Endothelial cell of umbilical vein (primary cell): ENCODE data around the gene MYO7B. TPM values are rescaled to one million over a fixed set of nuclear protein-coding genes. Genes with fewer than 3 reads are reported as not detected.

Source experiments
- BruUV-seq: library from RNA; stranded (reverse); fragments of 400-500 nt; replicated peaks from 2 replicates; lab custom pipeline; 2021; lab: Mats Ljungman, UMichigan
- CTCF ChIA-PET: fragments of 300-600, 350-600 bp; sonication (Branson Sonifier 250); formaldehyde crosslinking; loops from one replicate; lab custom pipeline; 2021; ENCODE audit warnings: antibody characterized with exemption, inconsistent platforms; lab: Charles Lee
- POLR2A ChIA-PET: fragments of 300-600, 350-600 bp; sonication (Branson Sonifier 250); formaldehyde crosslinking; loops from one replicate; lab custom pipeline; 2021; ENCODE audit warnings: antibody characterized with exemption, inconsistent platforms; lab: Charles Lee
- DNase-seq: peaks from one replicate; pipeline ENCODE4 v3.0.0-alpha.2; 2011; ENCODE audit warnings: low read depth, low spot score
- FAIRE-seq: peaks from 2 replicates; lab custom pipeline; 2011; peaks lifted over from hg19 to GRCh38; lab: Jason Lieb, UNC
- H2AFZ ChIP-seq: 2 replicates; pipeline ENCODE4 v1.6.0; 2012; ENCODE audit warnings: low read depth, low read length, control low read depth, inconsistent platforms
- H3K27ac ChIP-seq: 2 replicates; pipeline ENCODE4 v1.5.1; 2011; ENCODE audit warnings: low read depth, mild to moderate bottlenecking, control low read depth, low read length, moderate library complexity; ENCODE audit not compliant: insufficient read depth
- H3K27me3 ChIP-seq, 2 experiments: 2 replicates each; pipeline versions ENCODE4 v1.6.0 to v1.6.1; 2011; ENCODE audit warnings: low read length in 2 of 2, mixed read lengths in 1 of 2; ENCODE audit not compliant: control insufficient read depth in 2 of 2, insufficient read depth in 2 of 2
- H3K36me3 ChIP-seq, 2 experiments: 2 replicates in 1 of 2; 3 replicates in 1 of 2; pipeline ENCODE4 v1.5.1; 2011; ENCODE audit warnings: low read length in 2 of 2, mild to moderate bottlenecking in 1 of 2, moderate library complexity in 1 of 2; ENCODE audit not compliant: control insufficient read depth in 2 of 2, insufficient read depth in 2 of 2; ENCODE audit errors: extremely low read depth in 1 of 2
- H3K4me1 ChIP-seq: 3 replicates; pipeline ENCODE4 v1.5.1; 2011; ENCODE audit warnings: mild to moderate bottlenecking, low read length; ENCODE audit not compliant: control insufficient read depth, insufficient read depth; ENCODE audit errors: extremely low read depth
- H3K4me2 ChIP-seq: 2 replicates; pipeline ENCODE4 v1.6.1; 2011; ENCODE audit warnings: low read length, control low read depth, mixed read lengths; ENCODE audit not compliant: insufficient read depth
- H3K4me3 ChIP-seq, 3 experiments: fragments of 200-600 bp in 1 of 3; sonication (generic), shearing (Covaris generic) in 1 of 3; replicated peaks in 1 of 3; 2 replicates each; pipeline ENCODE4 v1.5.1; 2011 to 2016; ENCODE audit warnings: control low read depth in 3 of 3, low read length in 3 of 3, mild to moderate bottlenecking in 2 of 3, inconsistent platforms in 1 of 3, low read depth in 1 of 3, moderate library complexity in 1 of 3; ENCODE audit not compliant: insufficient read depth in 1 of 3
- H3K79me2 ChIP-seq: 2 replicates; pipeline ENCODE4 v1.6.0; 2012; ENCODE audit warnings: low read length, inconsistent platforms; ENCODE audit not compliant: control insufficient read depth, insufficient read depth
- H3K9ac ChIP-seq: replicated peaks from 2 replicates; pipeline ENCODE3; 2011; ENCODE audit warnings: low read length, control low read depth; ENCODE audit not compliant: insufficient read depth; ENCODE audit errors: extremely low read depth
- H3K9me1 ChIP-seq: replicated peaks from 3 replicates; pipeline ENCODE4 v1.6.0; 2011; ENCODE audit warnings: mild to moderate bottlenecking, low read length; ENCODE audit not compliant: control insufficient read depth, insufficient read depth; ENCODE audit errors: extremely low read depth
- H3K9me3 ChIP-seq: replicated peaks from 2 replicates; pipeline ENCODE4 v1.5.1; 2012; ENCODE audit warnings: low read length, inconsistent platforms; ENCODE audit not compliant: control insufficient read depth, insufficient read depth
- H4K20me1 ChIP-seq: replicated peaks from 2 replicates; pipeline ENCODE3; 2011; ENCODE audit warnings: mild to moderate bottlenecking, low read length; ENCODE audit not compliant: control insufficient read depth, insufficient read depth; ENCODE audit errors: extremely low read depth
- CTCF ChIP-seq, 2 donors: IDR thresholded peaks; 1 replicate in 1 of 2; 2 replicates in 1 of 2; pipeline ENCODE4 v1.5.1; 2011; ENCODE audit warnings: low read length in 2 of 2, mild to moderate bottlenecking in 2 of 2, moderate library complexity in 2 of 2, control low read depth in 1 of 2, inconsistent platforms in 1 of 2, low read depth in 1 of 2; ENCODE audit not compliant: insufficient read depth in 1 of 2; ENCODE audit errors: extremely low read depth in 1 of 2
- EZH2 ChIP-seq: IDR thresholded peaks from 2 replicates; pipeline ENCODE4 v1.6.1; 2012; ENCODE audit warnings: borderline replicate concordance, low read depth, mild to moderate bottlenecking, moderate library complexity, low read length, inconsistent platforms; ENCODE audit not compliant: severe bottlenecking
- FOS ChIP-seq: IDR thresholded peaks from 2 replicates; pipeline ENCODE4 v1.6.1; 2011; ENCODE audit warnings: mild to moderate bottlenecking, low read length, moderate library complexity, borderline replicate concordance; ENCODE audit not compliant: insufficient read depth
- GATA2 ChIP-seq: IDR thresholded peaks from 2 replicates; pipeline ENCODE4 v1.7.0; 2011; ENCODE audit warnings: low read depth, mild to moderate bottlenecking, moderate library complexity, mixed read lengths, low read length; ENCODE audit not compliant: insufficient read length, insufficient read depth
- JUN ChIP-seq: IDR thresholded peaks from 2 replicates; pipeline ENCODE4 v1.6.1; 2011; ENCODE audit warnings: borderline replicate concordance, low read depth; ENCODE audit not compliant: insufficient read length, insufficient read depth
- MAX ChIP-seq: IDR thresholded peaks from 2 replicates; pipeline ENCODE4 v1.6.1; 2011; ENCODE audit not compliant: insufficient read depth, insufficient read length
- MYC ChIP-seq: IDR thresholded peaks from one replicate; pipeline ENCODE4 v1.6.1; 2011; ENCODE audit warnings: mild to moderate bottlenecking, low read depth, low read length
- POLR2A ChIP-seq: IDR thresholded peaks from 2 replicates; pipeline ENCODE4 v1.6.1; 2012; ENCODE audit warnings: low read depth, mild to moderate bottlenecking, control low read depth, low read length
- POLR2AphosphoS5 ChIP-seq: IDR thresholded peaks from 2 replicates; pipeline ENCODE4 v1.6.1; 2012; ENCODE audit warnings: low read depth, mild to moderate bottlenecking, control low read depth, low read length, moderate library complexity; ENCODE audit not compliant: insufficient read depth
- dilution Hi-C: fragments of 300-500 bp; cut with MboI; formaldehyde crosslinking; loops from one replicate; pipeline ENCODE4 v1.15.0; 2019; ENCODE audit warnings: low sequenced_read_pairs; ENCODE audit not compliant: extremely low pct_ligation_motif_present
- intact Hi-C: fragments of 100-400 bp; cut with micrococcal nuclease; formaldehyde crosslinking; loops from one replicate; pipeline ENCODE4 v1.10.0; 2022
- polyA plus RNA-seq, 4 experiments: library from polyadenylated mRNA; depleted of rRNA in 3 of 4; stranded (reverse) in 3 of 4; unstranded in 1 of 4; fragments of >200 nt; gene quantifications; 2 replicates each; pipeline versions ENCODE4 v1.2.1 to v1.2.3, GENCODE V29; 2011 to 2012; ENCODE audit warnings: missing spikeins in 1 of 4
- total RNA-seq: library from RNA; stranded (reverse); gene quantifications from 2 replicates; pipeline ENCODE4 v1.2.3, GENCODE V29; 2021

MYO7B gene
- total and polyA plus RNA-seq, 2 donors (not counting 3 experiments of a cell fraction or from before 2014, with no cell fraction given): 0.17 TPM; not detected in 1

- H3K9ac ChIP-seq: no peak overlapping the region
- BruUV-seq: no TSS peak
- no peaks in the 10 kb centered on the region for H3K79me2 ChIP-seq
- no peaks in the 10 kb centered on the region for H3K9me1 ChIP-seq
- no peak overlapping the region for H2AFZ ChIP-seq
- DNase-seq (no peak), FAIRE-seq (no peak)
- no peaks in the 10 kb centered on the region for H3K27me3 ChIP-seq
- dilution Hi-C loops: no loop called here
- intact Hi-C loops: no loop called here
- ChIA-PET POLR2A (no interaction called here), CTCF (interaction anchor here (1.5 to 12.1 kb wide), 3 partner anchors 41 to 62 kb away, joined by 3 to 424 read pairs (median 5); no protein-coding TSS in a partner anchor)
- H3K4me2 ChIP-seq: no peak overlapping the region
- H3K36me3 ChIP-seq: peaks cover 0 to 9% of the 10 kb centered on the region in 2 experiments
- H3K9me3 ChIP-seq: no peaks in the 10 kb centered on the region
- H3K4me1 ChIP-seq: peaks cover 12% of the 10 kb centered on the region
- H3K4me3 ChIP-seq: no peak overlapping the region
- TF ChIP-seq GATA2: no peak
- TF ChIP-seq POLR2A: no peak
- no peak for TF ChIP-seq EZH2
- TF ChIP-seq JUN: no peak
- no peak for TF ChIP-seq CTCF (IDR thresholded peaks at IDR 0.05; ENCODE audit: extremely low read depth in 1 of 2, insufficient read depth in 1 of 2, low read depth in 1 of 2, low read length in 2 of 2)
- TF ChIP-seq POLR2AphosphoS5: no peak
- no peak for TF ChIP-seq FOS
- no peak for TF ChIP-seq MYC
- no peak for TF ChIP-seq MAX
- H4K20me1 ChIP-seq: no peaks in the 10 kb centered on the region
- H3K27ac ChIP-seq: no peak overlapping the region
These were observed 119.3 kb downstream of the MYO7B start for GRCh38 chr2:127654838-127655175.
